Umbilical cord (tissue), 2 donors: ENCODE data around the gene PACSIN3. TPM values are rescaled to one million over a fixed set of nuclear protein-coding genes. Genes with fewer than 3 reads are reported as not detected.
A peak's percentile ranks its signal among the peaks of the same experiment; 100 is the strongest.

Experiments used
- DNase-seq: peaks from one replicate; pipeline ENCODE4 v3.0.0-alpha.2; 2015; ENCODE audit warnings: low spot score
- total RNA-seq: library from RNA; depleted of rRNA; stranded (reverse); fragments of >200 nt; gene quantifications from one replicate; pipeline ENCODE4 v1.2.3, GENCODE V29; 2014; ENCODE audit warnings: low replicate concordance; ENCODE audit not compliant: insufficient read depth

The PACSIN3 gene
- total RNA-seq, 1 donor from 2014 or later = 23.4 TPM

- DNase-seq = peak; percentile 89
Measured at GRCh38 chr11:47152953-47153950, 33.0 kb downstream of the PACSIN3 start.

GRCh38 chr11:47152126-47152952, 33.9 kb downstream of the PACSIN3 start:
- no peak for DNase-seq

GRCh38 chr11:47149782-47150181, 36.5 kb downstream of the PACSIN3 start:
- peak; percentile 58 for DNase-seq

GRCh38 chr11:47148903-47149531, 37.2 kb downstream of the PACSIN3 start:
- DNase-seq = no peak

DNA sequence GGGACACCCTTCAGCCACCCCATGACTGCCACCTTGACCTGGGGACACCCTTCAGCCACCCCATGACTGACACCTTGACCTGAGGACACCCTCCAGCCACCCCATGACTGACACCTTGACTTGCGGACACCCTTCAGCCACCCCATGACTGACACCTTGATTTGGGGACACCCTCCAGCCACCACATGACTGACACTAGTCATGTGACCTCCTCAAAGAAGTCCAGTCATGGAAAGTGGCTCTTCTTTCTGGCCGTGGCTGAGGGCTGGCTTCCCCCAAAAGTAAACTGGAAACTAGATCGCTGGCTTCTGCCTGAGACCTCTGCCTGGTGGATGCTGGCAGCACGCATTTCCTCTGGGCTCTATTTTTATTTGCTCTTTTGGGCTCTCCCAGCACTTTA, 38.0 kb downstream of the PACSIN3 start:
- no peak for DNase-seq

DNA sequence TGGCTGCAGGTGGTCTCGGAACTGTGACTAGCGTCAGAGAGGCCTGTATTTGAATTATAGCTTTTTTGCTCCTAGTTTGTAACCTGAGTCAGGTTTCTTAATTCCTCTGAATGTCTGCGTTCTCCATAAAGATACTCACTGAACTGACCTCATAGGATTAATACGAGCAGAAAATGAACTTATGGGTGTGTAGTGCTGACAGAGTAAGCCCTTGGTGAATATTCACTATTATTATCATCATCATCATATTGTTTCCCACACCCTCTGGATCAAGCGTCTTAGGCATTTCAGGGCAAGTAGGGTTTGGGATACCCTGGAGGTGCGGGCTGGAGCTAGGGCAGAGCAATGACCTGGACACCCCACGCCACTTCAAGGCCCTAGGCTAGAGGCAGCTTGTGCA, 38.6 kb downstream of the PACSIN3 start:
- no peak for DNase-seq

DNA sequence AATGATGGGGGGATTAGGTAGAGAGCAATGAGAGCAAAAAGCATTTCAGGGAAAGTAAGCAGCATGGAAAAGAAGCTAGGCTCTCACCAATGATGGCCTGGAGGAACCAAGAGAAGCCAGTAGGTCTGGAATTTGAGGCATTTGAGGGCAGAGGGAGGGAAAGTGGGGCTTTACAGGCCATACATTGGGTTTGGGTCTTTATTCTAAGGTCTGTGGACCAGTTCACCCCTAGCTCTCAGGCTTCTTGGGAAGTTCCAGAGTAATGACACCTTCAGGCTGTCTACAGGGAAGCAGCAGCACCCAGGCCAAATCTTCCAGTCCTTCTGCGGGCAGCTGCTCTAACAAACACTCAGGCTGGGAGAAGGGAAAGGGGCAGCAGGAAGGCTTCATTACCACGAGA, 39.0 kb downstream of the PACSIN3 start:
- no peak for DNase-seq

DNA sequence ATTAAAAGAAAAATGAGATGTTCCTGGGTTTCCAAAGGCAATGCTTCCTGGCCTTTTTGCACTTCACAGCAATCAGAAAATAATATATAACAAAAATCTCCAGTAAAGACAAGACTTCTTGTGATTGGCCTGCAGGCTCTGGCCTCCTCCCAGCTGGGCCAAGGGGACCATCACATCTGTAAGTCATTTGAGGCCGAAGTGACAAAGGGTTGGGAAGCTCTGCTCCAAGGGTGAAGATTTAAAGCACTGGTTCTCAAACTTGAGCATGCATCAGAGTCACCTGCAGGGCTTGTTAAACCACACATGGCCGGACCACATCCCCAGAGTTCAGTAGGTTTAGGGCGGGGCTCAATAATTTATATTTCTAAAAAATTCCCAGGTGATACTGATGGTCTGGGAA, 41.7 kb downstream of the PACSIN3 start:
- DNase-seq = no peak

DNA sequence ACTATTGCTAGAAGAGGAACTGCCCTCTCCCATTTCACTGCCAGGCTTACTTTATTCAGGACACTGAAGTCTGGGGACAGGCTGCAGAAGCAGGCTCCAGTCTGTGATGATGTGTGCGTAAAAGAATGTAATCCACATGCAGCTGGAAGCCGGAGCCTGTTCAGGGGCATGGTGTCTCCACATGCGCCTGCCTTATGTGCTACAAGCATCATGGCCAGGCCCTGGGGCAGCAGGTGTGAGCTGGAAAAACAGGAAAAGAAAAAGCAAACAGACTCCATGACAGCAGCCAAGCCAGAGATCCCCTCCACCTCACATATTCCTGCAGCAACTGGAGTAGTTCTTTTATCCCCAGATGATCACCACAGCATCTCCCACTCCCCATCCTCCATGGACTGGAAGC, 42.9 kb downstream of the PACSIN3 start:
- DNase-seq = peak; percentile 96

- no peak for DNase-seq
Measured at GRCh38 chr11:47139878-47140277, 46.4 kb downstream of the PACSIN3 start.

- DNase-seq = no peak
Measured at GRCh38 chr11:47137476-47137875, 48.8 kb downstream of the PACSIN3 start.

DNA sequence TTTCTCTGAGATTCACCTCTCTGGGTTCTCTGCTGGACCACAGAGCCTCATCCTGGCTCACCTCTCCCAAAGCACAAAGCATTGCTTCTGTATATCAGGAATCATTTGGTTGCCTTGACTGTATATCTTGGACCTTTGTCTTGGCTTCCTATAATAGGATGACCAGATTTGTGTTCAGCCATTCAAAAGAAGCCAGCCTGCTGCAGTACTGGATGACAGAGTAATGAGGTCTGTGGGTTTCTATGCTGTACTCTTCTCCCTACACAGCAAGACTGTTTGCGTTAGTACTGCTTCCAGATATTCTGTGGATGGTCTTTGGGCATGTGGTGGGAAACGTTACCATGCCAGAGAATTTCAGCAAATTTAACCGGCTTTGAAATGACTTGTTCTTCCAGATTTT, 49.3 kb downstream of the PACSIN3 start:
- no peak for DNase-seq

DNA sequence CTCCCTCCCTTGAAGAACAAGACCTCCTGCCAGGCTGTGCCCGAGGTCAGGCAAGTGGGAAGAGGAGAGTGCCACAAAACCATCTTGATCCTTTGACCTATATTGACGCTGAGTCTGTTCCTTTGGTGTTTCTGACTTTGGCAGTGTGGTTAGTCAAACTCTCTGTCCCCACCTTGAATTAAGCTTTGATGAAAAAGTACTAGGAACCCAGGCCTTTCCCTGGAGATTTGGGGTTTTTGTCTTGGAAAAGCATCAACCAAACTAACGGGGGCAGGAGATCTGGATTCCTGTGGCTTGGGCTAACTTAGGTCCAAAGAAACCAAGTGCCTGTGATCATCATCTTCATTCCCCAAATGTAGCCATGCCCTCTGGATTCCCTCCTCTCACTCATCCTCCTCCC, 49.9 kb downstream of the PACSIN3 start:
- no peak for DNase-seq

DNA sequence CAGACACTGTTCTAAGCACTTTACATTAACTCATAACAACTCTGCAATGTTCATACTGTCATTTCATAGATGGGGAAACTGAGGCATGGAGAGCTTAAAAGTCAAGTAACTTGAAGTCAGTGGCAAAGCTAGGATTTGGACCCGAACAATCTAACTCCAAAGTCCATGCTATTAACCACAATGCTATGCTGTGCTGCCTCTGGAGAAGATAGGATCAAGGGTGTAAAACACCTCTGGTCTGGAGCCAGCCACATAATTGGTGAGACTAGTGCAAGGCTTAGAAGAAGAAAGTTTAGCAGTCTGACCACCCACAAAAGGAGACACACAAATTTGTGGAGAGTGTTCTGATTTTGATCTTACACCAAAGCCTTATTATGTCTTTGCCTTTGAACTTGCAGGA, 53.3 kb downstream of the PACSIN3 start:
- no peak for DNase-seq

GRCh38 chr11:47132490-47132889, 53.7 kb downstream of the PACSIN3 start:
- no peak for DNase-seq

GRCh38 chr11:47131136-47131535, 55.1 kb downstream of the PACSIN3 start:
- DNase-seq = no peak

- DNase-seq = no peak
Measured at GRCh38 chr11:47130543-47130942, 55.7 kb downstream of the PACSIN3 start.

Other genes starting within 250 kb of the PACSIN3 start
- gene CSTPP1, start 249.7 kb downstream of the PACSIN3 start, total RNA-seq = 51.8 TPM
- 72.5 TPM for gene ARFGAP2, start 9.6 kb downstream of the PACSIN3 start, total RNA-seq
- 20.7 TPM for gene DDB2, start 28.5 kb upstream of the PACSIN3 start, total RNA-seq
- gene ACP2, start 62.4 kb upstream of the PACSIN3 start, total RNA-seq = 77.3 TPM
- gene NR1H3, start 71.6 kb upstream of the PACSIN3 start, total RNA-seq = 18.5 TPM
- gene MADD, start 83.7 kb upstream of the PACSIN3 start, total RNA-seq = 25.3 TPM
- 1.2 TPM for gene MYBPC3, start 166.3 kb upstream of the PACSIN3 start, total RNA-seq
- 8.2 TPM for gene SPI1, start 192.1 kb upstream of the PACSIN3 start, total RNA-seq
- gene SLC39A13, start 222.2 kb upstream of the PACSIN3 start, total RNA-seq = 74.6 TPM
- 79.9 TPM for gene PSMC3, start 240.0 kb upstream of the PACSIN3 start, total RNA-seq